HG02798 (cell line): ENCODE measurements around the gene AGL.
"Not testable (repeated sequence)": the region's sequence is repeated elsewhere in the genome, so short reads cannot be mapped to it uniquely, and the experiment has no call there.

Source experiments
- ATAC-seq: cut with Tn5 transposase; IDR thresholded peaks from one replicate; pipeline ENCODE4 v1.9.1; 2021; ENCODE audit warnings: mild to moderate bottlenecking; ENCODE audit not compliant: unreplicated experiment, poor library complexity

AGL gene

DNA sequence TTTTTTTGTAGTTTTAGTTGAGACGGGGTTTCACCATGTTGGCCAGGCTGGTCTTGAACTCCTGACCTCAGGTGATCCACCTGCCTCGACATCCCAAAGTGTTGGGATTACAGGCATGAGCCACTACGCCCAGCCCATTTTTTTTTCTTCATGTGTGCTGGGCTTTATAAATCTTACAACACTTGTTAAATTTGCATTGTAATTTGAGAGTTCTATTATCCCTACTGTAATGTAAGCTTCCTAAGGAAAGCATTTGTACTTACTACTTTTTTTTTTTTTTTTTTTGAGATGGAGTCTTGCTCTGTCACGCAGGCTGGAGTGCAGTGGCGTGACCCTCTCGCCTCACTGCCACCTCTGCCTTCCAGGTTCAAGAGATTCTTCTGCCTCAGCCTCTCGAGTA is 121.9 kb downstream of the AGL start:
- ATAC-seq: not testable (repeated sequence)
